HepG2 (cell line): ENCODE results near the gene FIZ1. TPM values are rescaled to one million over a fixed set of nuclear protein-coding genes. Genes with fewer than 3 reads are reported as not detected.

ENCODE experiments used
- HDAC1 ChIP-seq: sonication (generic); formaldehyde crosslinking; IDR thresholded peaks from 2 replicates; pipeline ENCODE4 v1.5.1; 2020; ENCODE audit warnings: mild to moderate bottlenecking, missing genetic modification reagents
- HDAC6 ChIP-seq: fragments of 200-600 bp; sonication (generic); IDR thresholded peaks from 2 replicates; pipeline ENCODE4 v1.7.0; 2017; ENCODE audit warnings: mild to moderate bottlenecking, antibody characterized with exemption, low read length, low read depth
- IKZF5 ChIP-seq: IDR thresholded peaks from 2 replicates; pipeline ENCODE4 v1.6.1; 2018; ENCODE audit warnings: missing genetic modification reagents, mild to moderate bottlenecking, missing compliant biosample characterization
- NFAT5 ChIP-seq: sonication (generic); formaldehyde crosslinking; IDR thresholded peaks from 2 replicates; pipeline ENCODE4 v1.4.0; 2020; ENCODE audit warnings: missing genetic modification reagents
- PBX3 ChIP-seq: sonication (generic); formaldehyde crosslinking; IDR thresholded peaks from 2 replicates; pipeline ENCODE4 v1.8.1; 2023; ENCODE audit warnings: missing genetic modification reagents, inconsistent platforms, borderline replicate concordance
- TOE1 ChIP-seq: sonication (generic); formaldehyde crosslinking; IDR thresholded peaks from 2 replicates; pipeline ENCODE4 v1.4.0; 2020; ENCODE audit warnings: mild to moderate bottlenecking, missing genetic modification reagents
- ZEB1 ChIP-seq: IDR thresholded peaks from 2 replicates; pipeline ENCODE4 v1.6.1; 2012; ENCODE audit warnings: mild to moderate bottlenecking, low read depth, inconsistent platforms; ENCODE audit not compliant: insufficient replicate concordance
- ZNF431 ChIP-seq: sonication (generic); formaldehyde crosslinking; IDR thresholded peaks from 2 replicates; pipeline ENCODE4 v1.9.0; 2022; ENCODE audit warnings: missing genetic modification reagents, low read depth, mild to moderate bottlenecking, borderline replicate concordance
- ZNF687 ChIP-seq: sonication (generic); formaldehyde crosslinking; IDR thresholded peaks from 2 replicates; pipeline ENCODE4 v1.5.1; 2020; ENCODE audit warnings: mild to moderate bottlenecking, missing genetic modification reagents, moderate library complexity
- ZNF691 ChIP-seq: sonication (generic); formaldehyde crosslinking; IDR thresholded peaks from 2 replicates; pipeline ENCODE4 v1.4.0; 2020; ENCODE audit warnings: missing genetic modification reagents, low read depth, mild to moderate bottlenecking, borderline replicate concordance
- ZNF772 ChIP-seq: sonication (generic); formaldehyde crosslinking; IDR thresholded peaks from 2 replicates; pipeline ENCODE4 v1.5.0; 2020; ENCODE audit warnings: mild to moderate bottlenecking, missing genetic modification reagents
- ZNF83 ChIP-seq: sonication (generic); formaldehyde crosslinking; IDR thresholded peaks from 2 replicates; pipeline ENCODE4 v1.4.0; 2020; ENCODE audit warnings: missing genetic modification reagents, mild to moderate bottlenecking, borderline replicate concordance
- ZSCAN12 ChIP-seq: sonication (generic); formaldehyde crosslinking; IDR thresholded peaks from 2 replicates; pipeline ENCODE4 v1.9.0; 2021; ENCODE audit warnings: mild to moderate bottlenecking, missing genetic modification reagents
- polyA plus RNA-seq, 8 experiments: library from polyadenylated mRNA; depleted of rRNA in 3 of 8; stranded (reverse) in 7 of 8; unstranded in 1 of 8; fragments of >200 nt; fragmentation: Illumina TruSeq in 4 of 8; extraction: Trizol in 4 of 8; gene quantifications; 2 replicates each; pipeline versions ENCODE4 v1.2.1 to v1.2.3, GENCODE V29; 2011 to 2016; ENCODE audit warnings: low read depth in 4 of 8, missing spikeins in 1 of 8, mixed read lengths in 1 of 8; ENCODE audit not compliant: insufficient read depth in 1 of 8
- total RNA-seq, 5 experiments: library from RNA; depleted of rRNA; stranded (reverse); fragments of >200 nt; fragmentation: Illumina TruSeq; extraction: Trizol; gene quantifications; 2 replicates each; pipeline ENCODE4 v1.2.3, GENCODE V29; 2016; ENCODE audit warnings: low read depth in 1 of 5

FIZ1 gene
- total and polyA plus RNA-seq, 2 of the 13 experiments (the other 11 are each of a cell fraction or from before 2014, with no cell fraction given), result 3.6 to 5.9 TPM

- no peak for TF ChIP-seq NFAT5
- TF ChIP-seq ZSCAN12, result no peak
- peak; percentile 88 for TF ChIP-seq HDAC1 (CRISPR knock-in tag)
- TF ChIP-seq PBX3 (CRISPR knock-in tag), result no peak
- TF ChIP-seq IKZF5 (CRISPR knock-in tag), result peak; percentile 81
- no peak for TF ChIP-seq ZNF83 (CRISPR knock-in tag)
- TF ChIP-seq TOE1 (CRISPR knock-in tag), result no peak
- TF ChIP-seq ZNF687 (CRISPR knock-in tag), result peak; percentile 73
- TF ChIP-seq ZNF772, result peak; percentile 68
- peak; percentile 83; the same call in 1 of the 2 replicates for TF ChIP-seq ZNF691 (CRISPR knock-in tag)
- no peak for TF ChIP-seq ZNF431 (CRISPR knock-in tag)
- peak; percentile 63 for TF ChIP-seq ZEB1
- TF ChIP-seq HDAC6, result no peak
Measured at GRCh38 chr19:55643003-55643886, 43.9 kb upstream of the FIZ1 start, which contains the start of gene ZNF581 (continued).
